Measurements from ENCODE around the gene ARHGEF40. TPM values are rescaled to one million over a fixed set of nuclear protein-coding genes. Genes with fewer than 3 reads are reported as not detected.

Gene ARHGEF40
- total and polyA plus RNA-seq, 8 donors: 34.7 to 97.3 (median 80.1) TPM

DNA sequence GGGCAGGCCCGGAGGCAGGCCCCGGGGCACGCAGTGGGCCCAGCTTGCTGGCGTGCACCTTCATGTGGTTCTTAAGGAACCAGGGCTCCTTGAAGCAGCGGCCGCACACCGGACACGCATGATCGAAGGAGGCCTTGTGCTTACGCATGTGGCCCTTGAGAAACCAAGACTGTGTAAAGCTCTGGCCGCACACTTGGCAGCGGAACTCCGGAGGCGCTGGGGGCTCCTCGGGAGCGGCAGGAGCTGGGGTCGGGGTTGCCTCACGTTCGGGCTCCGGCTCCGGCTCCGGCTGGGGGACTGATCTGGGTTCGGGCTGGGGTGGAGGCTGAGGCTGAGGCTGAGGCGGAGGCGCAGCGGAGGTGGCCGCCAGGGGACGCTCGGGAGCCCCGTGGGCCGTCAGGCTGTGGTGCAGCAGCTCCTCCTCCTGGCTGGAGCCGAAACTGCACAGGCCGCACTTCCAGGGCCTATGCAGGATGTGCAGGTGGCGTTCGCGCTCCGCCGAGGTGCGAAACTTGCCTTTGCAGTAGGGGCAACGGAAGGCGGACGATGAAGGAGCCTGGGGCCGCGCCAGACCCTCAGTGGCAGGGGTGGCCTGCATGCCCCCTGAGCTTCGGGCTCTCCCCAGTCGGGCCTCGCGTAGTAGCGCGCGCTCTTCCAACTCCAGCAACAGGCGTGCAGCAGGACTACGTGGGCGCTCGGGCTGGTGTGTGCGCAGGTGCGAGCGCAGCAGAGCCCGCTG lies 22.3 kb downstream of the ARHGEF40 start:
- intact Hi-C loops (cut with DNase I): loop anchor here in 1 of 2 donors (5.0 kb wide), 1 partner anchor 75 kb away; no protein-coding TSS in a partner anchor
- peak; percentile 97 for ATAC-seq
- peak; percentile 60 to 98 (median 85) for DNase-seq
- H3K27ac ChIP-seq: no peak overlapping the region
- no peak overlapping the region for H3K4me3 ChIP-seq
- peaks cover 0 to 2% of the 10 kb centered on the region in 2 donors for H3K27me3 ChIP-seq
- peaks cover 0 to 44% of the 10 kb centered on the region in 2 donors for H3K36me3 ChIP-seq
- H3K9me3 ChIP-seq: no peaks in the 10 kb centered on the region
- TF ChIP-seq, protein P1, sequence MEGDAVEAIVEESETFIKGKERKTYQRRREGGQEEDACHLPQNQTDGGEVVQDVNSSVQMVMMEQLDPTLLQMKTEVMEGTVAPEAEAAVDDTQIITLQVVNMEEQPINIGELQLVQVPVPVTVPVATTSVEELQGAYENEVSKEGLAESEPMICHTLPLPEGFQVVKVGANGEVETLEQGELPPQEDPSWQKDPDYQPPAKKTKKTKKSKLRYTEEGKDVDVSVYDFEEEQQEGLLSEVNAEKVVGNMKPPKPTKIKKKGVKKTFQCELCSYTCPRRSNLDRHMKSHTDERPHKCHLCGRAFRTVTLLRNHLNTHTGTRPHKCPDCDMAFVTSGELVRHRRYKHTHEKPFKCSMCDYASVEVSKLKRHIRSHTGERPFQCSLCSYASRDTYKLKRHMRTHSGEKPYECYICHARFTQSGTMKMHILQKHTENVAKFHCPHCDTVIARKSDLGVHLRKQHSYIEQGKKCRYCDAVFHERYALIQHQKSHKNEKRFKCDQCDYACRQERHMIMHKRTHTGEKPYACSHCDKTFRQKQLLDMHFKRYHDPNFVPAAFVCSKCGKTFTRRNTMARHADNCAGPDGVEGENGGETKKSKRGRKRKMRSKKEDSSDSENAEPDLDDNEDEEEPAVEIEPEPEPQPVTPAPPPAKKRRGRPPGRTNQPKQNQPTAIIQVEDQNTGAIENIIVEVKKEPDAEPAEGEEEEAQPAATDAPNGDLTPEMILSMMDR (IDR thresholded peaks at IDR 0.05): peak; percentile 100
- H3K4me1 ChIP-seq: peaks cover 0 to 43% of the 10 kb centered on the region in 2 donors

- no peak for ATAC-seq
- peaks cover 0 to 41% of the 10 kb centered on the region in 2 donors for H3K4me1 ChIP-seq
- no peaks in the 10 kb centered on the region for H3K9me3 ChIP-seq
- TF ChIP-seq, protein P1 (IDR thresholded peaks at IDR 0.05): no peak
- intact Hi-C loops (cut with DNase I): loop anchor here in 1 of 2 donors (5.0 kb wide), 1 partner anchor 76 kb away; no protein-coding TSS in a partner anchor
- peaks cover 0 to 7% of the 10 kb centered on the region in 2 donors for H3K27me3 ChIP-seq
- H3K27ac ChIP-seq: no peak overlapping the region
- no peak overlapping the region for H3K4me3 ChIP-seq
- H3K36me3 ChIP-seq: peaks cover 0 to 44% of the 10 kb centered on the region in 2 donors
- peak in 1 of 4 donors; percentile 76 for DNase-seq
Observed at GRCh38 chr14:21093018-21093417, 22.9 kb downstream of the ARHGEF40 start.

DNA sequence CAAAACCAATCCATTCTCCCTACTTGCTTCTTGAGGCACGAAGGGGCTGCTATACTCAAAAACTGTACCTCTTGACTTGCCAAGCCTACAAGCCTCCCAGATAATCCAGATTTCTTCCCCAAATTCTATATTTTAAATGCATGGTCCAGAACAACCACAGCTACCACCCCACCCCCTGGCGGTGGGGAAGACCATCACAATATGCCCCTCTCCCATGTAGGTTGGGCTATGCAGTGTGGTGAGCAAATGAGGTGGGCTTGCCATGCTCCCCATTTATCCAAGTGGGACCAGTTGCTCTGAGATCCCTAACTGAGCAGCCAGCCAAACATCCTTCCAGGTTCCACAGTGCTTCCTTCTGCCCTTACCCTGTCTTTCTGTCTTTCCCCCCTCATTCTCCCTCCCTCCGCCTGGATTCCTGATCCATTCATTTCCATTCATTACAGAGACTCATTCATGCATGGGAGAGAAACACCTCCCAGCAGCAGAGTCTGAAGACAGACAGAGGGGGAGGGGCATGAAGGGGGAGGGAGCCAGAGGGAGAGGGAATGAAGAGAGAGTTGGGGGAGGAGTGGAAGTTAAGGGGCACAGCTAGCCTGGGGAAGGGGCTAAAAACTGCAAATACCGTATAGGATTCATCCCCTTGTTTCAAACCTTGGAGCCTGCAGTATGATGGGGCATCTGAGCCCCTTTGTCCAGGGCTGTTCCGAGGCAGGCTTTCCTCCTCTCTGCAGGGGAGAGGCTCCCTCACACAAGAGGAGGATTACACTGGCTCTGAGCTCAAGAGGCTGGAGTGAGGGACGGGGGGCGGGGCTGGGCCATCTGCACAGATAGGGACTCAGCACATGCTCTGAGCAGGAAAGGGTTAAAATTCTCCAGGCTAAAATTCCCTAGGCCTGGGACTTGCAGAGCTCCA lies 23.9 kb downstream of the ARHGEF40 start:
- ATAC-seq (no peak), DNase-seq (no peak)
- intact Hi-C loops (cut with DNase I): loop anchor here in 1 of 2 donors (5.0 kb wide), 1 partner anchor 77 kb away; no protein-coding TSS in a partner anchor
- peaks cover 0 to 13% of the 10 kb centered on the region in 2 donors for H3K27me3 ChIP-seq
- peaks cover 0 to 39% of the 10 kb centered on the region in 2 donors for H3K36me3 ChIP-seq
- H3K9me3 ChIP-seq: no peaks in the 10 kb centered on the region
- no peak overlapping the region for H3K4me3 ChIP-seq
- H3K4me1 ChIP-seq: peaks cover 0 to 34% of the 10 kb centered on the region in 2 donors
- TF ChIP-seq, protein P1 (IDR thresholded peaks at IDR 0.05): no peak
- no peak overlapping the region for H3K27ac ChIP-seq

DNA sequence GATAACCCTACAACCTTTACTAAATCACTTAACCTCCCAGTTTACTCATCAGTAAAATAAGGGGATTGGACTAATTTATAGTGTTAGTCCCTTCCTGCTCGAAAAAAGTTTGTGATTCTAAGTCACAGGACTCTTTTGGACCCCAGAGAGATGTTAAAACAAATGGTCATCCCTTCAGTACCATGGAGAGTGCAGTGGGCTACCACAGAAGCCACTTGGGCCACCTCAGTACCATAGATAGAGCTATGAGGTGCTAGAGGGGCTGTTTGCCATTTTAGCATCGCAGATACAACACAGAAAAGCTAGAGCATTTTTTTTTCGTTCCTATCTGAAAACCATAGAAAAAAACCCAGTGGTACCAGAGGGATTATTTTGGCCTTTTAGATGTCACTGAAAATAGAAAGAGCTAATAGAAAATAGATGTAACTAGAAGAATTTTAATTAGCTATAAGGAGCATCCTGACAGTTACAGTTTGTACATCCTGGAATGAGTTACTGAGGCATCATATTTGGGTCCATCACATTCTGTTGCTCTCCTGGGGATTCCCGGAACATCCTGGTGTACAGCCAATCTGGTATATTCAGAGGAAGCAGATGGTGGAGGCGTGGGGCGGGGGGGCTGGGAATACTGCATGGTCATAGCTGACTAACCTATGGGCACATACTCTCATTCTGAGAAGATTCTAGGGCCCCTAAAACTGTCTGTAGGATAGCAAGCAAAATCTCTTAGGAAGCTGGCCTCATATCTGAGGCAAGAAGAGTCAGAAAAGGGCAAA lies 25.5 kb downstream of the ARHGEF40 start:
- no peak for ATAC-seq
- H3K27me3 ChIP-seq: peaks cover 0 to 16% of the 10 kb centered on the region in 2 donors
- peak overlapping the region in 1 of 2 donors; percentile 45 for H3K27ac ChIP-seq
- no peaks in the 10 kb centered on the region for H3K9me3 ChIP-seq
- intact Hi-C loops (cut with DNase I): no loop called here
- H3K4me1 ChIP-seq: peaks cover 5 to 41% of the 10 kb centered on the region in 2 donors
- H3K36me3 ChIP-seq: peaks cover 0 to 24% of the 10 kb centered on the region in 2 donors
- H3K4me3 ChIP-seq: no peak overlapping the region
- TF ChIP-seq, protein P1 (IDR thresholded peaks at IDR 0.05): no peak
- DNase-seq: no peak

All from left lung (tissue), 10 donors.